HG03095 (cell line): ENCODE measurements around the gene SLC13A2.

Experiments used
- ATAC-seq: cut with Tn5 transposase; IDR thresholded peaks from one replicate; pipeline ENCODE4 v1.9.1; 2021; ENCODE audit warnings: moderate library complexity; ENCODE audit not compliant: unreplicated experiment

SLC13A2 gene

DNA sequence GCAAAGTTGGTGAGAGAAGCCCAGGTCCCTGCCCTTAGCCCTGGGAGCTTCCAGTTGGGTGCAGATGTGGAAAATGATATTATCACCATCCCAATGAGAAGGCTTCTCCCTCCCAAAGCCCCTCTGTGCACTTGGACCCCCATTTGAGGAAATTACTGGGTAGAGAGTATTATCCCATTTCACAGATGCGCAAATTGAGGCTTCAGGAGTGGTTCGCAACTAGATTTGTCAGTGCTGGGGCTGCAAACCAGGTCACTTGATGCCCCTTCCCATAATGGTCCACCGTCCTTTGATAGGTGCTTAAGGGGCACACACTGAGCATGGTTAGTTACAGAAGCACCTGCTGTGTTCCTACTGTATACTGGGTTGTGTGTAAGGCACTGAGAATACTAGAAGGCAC lies 18.4 kb downstream of the SLC13A2 start:
- no peak for ATAC-seq

DNA sequence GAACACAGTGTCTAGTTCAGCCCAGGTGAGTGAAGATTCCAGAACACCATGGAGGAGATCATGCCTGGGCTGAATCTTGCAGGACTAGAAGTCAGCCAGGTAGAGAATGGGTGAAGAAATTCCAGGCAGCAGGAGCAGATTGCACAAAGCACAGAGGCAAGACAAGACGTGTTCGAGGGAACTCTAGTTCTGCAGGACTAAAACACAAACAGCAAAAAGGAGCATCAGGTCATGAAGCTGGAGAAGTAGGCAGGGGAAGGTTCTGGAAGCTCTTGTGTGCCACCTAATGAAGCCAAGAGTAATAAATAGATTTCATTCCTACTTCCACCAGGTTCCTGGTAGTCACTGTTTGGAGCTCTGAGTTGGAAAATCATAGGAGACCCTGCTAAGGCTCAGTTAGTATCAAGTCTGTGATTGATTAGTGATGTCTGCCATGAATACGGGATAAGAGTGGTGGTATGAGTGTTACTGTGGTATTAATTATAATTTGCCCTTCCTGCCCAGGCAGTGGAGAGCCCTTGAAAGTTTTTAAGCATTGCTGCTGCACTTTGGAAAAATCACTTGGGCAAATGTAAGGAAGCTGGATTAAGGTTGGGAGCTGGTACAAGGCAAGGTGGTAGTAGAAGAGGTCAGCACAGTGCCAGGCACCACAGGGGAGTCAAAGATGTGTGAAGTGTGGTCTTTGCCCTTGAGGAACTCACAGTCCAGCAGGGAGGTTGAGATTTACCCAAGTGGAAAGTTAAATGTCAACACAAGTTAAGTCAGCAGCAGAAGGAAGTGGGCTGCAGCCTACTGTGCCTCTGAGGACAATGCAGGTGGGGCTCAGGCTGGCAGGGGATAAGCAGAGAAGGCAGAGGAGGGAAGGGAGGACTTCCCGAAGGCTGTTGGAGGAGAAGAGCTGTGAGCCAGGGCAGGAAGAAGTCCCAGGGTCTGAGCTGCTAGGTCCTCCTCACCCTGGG lies 19.2 kb downstream of the SLC13A2 start:
- no peak for ATAC-seq

DNA sequence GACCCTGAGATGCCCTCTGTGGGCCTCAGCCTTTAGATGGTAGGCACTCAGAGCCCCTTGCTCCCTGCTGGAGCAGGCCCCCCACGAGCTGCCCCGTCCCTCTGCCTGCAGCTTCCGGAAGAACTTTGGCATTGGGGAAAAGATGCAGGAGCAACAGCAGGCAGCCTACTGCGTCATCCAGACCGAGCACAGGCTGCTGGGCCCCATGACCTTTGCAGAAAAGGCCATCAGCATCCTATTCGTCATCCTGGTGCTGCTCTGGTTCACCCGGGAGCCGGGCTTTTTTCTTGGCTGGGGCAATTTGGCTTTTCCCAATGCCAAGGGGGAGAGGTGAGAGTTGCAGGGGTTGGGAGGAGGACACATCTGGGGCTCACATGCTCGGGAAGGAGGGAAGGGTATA lies 20.0 kb downstream of the SLC13A2 start:
- no peak for ATAC-seq

DNA sequence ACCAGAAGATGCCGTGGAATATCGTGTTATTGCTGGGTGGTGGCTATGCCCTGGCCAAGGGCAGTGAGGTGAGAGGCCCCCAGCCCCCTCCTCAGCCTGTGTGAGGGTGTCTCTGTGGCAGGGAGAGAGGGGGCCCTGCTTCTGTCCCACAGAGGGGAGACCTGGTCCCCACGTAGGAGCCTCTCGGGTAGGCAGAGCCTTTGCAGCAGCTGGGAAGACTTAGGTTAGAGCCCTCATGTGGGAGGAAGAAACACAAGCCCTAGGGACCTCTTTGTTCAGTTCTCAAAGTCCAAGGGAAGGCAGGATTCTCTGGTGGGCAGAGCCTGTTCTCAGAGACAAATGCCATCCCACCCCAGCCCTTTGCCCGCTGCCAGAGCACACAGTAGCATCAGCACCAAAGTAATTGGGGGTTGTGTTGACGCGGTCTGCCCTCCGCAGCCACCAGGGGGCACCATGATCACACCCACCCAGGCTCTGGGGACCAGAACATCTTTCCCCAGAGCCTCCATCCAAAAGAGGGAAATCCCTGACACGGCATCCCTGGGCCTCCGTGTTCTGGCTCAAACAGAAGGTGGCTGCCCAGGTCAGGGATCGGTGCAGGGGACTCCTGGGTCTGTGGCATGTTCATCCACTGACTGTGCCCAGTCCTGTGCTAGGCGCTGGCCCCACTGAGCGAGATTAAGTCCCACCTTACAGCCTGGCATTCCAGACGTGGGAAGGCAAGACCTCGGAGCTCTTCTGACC lies 21.2 kb downstream of the SLC13A2 start:
- no peak for ATAC-seq

DNA sequence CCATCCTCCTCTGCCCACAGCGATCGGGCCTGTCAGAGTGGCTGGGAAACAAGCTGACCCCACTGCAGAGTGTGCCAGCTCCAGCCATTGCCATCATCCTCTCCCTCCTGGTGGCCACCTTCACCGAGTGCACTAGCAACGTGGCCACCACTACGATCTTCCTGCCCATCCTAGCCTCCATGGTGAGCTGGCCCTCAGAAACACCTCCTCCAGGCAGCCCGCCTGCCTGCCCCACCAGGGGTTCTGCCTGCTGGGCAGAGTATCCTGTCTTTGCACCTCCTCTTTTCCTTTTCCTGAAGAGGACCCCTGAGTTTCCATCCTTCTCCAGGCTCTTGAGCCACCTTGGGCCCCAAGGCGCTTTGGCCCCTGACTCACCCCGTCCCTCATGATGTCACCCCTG lies 22.2 kb downstream of the SLC13A2 start:
- ATAC-seq = no peak

DNA sequence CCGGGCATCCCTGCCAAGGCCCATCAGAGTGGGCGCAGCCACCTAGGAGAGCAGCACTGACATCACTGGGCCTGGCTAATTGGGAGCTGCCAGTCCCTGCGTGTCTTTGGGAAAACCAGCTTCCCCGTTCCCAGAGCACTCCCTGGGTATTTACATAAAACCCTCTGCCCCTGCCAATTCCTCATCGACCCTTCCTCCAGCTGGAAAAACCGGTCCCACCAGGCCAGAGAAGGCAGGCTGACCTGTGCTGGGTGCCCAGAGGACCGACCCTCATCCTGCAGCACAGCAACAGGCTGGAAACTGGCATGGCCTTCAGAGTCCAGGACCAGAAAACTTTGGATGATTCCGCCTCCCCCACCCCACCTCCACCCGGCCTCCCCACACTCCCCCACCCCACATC lies 24.5 kb downstream of the SLC13A2 start:
- ATAC-seq = no peak

DNA sequence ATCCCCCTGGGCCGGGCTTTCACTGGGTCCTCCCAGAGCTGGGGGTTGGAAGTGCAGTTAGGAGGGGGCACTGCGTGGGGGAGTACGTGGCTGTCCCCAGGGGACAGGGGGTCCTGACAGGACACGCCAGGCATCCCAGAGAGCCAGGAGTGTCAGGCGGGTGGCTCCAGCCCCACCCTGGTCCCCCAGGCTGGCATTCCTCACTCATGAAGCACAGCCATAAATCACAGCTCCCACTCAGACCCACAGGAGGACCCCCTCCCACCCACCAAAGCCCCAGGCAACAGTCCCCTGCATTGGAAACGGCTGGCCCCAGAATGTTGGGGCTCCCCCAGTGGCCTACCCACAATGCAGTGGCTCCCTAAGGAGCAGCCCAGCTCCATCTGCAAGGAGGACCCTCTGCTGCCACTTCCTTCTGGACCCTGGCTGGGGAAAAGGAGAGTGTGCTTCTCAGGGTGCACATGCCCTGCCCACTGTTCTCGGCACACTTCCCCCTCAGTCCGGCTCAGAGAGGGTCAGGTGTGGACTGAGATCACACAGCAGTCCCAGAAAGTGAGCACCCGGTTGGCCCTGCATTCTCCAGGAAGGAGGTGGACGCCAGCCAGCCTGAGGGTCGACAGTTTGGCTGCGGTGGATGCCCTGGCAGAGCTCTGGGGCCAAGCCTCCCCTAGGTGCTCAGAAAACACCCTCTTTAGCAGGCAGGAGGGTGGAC lies 25.4 kb downstream of the SLC13A2 start:
- ATAC-seq = no peak

DNA sequence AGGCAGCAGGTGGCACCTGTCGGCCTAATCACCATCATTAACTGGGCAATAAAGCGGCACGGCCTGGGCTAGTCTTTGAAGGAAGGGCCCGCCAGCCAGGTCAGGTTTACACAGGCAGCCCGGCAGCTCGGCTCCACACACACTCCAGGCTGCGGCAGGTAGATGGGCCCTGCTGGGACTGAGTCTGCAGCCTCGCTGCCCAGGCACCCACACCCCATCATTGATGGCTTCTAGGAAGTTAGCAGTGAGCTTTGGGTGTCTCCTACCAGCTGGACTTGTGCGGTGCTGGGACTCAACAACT lies 25.9 kb downstream of the SLC13A2 start:
- ATAC-seq = no peak

DNA sequence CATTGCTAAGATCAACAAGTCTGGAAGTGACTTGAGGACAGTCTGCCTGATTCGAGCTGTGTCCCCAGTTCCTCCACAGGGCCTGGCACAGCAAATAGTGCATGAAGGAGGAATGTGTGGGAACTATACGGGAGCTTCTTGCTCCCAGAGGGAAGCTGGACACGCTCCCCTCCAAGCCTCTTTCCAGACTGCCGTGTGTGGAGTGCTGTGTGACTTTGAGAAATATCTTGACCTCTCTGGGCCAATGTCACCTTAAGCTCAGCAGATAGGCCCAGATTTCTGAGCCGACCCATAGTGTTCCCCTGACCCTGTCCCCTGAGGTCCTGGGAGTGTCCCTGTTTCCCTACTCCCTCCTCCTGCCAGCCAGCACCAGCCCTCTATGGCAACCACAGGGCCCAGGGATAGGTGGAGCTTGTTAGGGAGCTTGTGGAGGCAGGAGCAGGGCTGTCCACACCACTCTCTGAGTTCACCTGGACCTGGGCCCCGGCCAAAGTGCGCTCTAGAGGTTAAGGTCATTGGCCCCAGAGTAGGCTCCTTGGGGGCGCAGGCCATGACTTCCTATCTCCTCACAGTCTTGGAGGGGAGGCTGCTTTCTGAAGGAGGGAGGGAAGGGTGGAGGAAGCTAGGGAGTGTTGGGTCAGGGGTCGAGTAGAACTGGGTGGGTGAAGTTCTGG lies 26.4 kb downstream of the SLC13A2 start:
- no peak for ATAC-seq

DNA sequence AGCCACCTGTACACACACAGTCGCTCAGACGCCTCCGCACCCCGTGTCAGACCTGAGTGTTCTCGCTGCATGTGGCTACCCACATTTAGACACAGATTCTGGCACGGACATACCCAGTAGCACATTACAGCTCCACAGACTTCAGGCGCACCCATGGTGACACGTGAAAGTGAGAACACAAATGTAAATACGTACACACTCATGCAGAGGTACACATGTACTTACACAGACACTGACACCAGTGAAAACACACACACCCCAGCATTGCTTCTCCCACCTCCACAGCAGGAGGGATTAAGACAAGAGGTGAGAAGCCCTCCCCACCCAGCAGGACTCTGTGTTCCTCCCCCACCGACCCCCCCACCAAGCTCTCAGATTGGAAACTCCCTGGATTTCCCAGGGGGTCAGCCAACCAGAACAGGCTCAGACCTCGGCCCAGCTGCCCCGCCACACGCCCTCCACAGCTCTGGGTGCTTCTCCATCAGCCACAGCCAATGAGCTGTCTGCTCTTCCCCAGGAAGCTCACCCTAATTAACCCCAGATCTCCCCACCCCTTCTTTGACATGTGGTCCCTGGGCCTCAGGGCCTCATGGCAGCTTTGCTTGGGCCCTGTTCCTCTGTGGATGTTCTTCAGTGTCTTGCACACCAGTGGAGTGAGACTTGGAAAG lies 27.4 kb downstream of the SLC13A2 start:
- peak; percentile 46 for ATAC-seq

DNA sequence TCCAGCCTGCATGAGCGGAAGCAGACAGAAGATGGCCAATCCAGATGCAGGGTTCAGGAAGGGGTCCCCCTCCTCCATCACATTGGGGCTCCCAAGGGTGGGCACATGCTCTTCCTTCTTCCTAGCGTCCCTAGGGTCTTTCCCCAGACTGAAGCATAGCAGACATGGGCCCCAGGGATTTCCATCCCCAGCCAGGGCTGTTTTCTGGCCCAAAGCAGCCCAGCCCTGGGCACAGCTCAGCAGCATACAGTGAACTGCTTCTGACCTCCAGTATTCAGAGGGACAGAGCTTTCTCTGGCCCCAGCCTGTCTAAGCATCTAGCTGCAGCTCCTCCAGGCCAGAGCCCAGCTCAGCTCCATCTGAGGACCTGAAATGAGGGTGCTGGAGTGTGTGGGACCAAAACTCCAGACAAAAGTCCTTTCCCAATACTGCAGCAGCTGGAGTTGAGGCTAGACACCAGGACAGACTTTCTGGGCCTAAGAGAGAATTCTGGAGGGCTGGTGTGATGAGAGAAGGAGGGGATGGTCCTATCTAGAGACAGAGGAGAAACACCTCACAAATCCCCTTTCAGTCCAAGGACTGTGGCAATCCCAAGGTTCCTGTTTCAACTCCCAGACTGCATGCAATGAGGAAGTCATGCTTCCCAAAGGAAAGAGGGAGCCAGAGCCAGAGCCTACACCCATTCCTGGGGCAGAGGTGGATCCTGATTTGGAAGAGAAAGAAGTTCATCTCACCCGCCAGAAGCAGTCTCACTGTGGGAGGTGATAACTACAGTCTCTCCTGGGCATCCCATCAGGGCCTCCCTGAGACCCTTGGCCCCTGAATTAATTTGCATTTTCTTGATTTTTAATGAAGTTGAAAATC lies 28.2 kb downstream of the SLC13A2 start:
- no peak for ATAC-seq

DNA sequence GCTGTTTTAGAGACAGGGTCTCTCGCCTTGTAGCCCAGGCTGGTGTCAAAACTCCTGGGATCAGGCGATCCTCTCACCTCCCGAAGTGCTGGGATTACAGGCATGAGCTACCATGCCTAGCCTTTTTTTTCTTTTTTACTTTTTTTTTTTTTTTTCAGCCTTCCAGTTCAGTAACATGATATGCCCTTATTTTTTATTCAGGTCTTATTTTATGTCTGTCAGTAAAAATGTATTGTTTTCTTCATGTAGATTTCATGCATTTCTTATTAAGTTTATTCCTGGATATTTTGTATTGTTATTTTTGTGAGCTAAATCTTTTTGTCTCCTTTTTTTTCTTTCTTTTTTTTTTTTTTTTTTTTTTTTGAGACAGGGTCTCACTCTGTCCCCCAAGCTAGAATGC lies 30.0 kb downstream of the SLC13A2 start:
- ATAC-seq = no peak

DNA sequence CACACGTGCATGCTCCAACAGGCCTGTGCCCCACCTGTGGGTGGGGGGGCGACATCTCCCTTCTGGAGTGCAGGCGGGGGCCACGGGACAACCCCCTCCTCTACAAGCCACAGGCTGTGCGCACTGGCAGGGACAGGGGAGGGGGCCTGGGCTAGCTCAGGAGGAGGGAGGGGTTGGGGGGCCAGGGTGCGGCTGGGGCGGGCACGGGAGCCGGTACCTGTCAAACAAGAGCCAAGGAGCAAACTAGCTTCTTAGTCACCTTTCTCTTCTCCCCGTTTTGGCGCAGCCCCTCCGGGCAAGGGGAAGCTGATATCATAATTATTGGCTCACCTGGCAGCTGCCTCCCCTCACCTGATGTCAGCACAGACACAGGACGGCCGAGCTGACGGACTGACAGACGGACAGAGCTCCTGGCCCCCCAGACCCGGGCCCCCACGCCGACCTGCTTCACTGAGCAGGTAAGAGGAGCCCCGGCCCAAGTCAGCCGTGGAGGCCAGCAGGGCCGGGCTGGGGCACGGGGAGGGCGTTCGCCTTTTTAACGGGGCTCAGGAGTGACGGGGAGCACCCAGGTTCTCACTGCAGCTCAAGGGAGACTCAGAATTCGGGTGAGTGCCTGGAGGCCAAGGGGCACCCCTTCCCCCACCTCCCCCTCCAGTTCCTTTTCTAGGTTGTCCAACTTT lies 32.7 kb downstream of the SLC13A2 start, which contains the start of gene FOXN1:
Gene FOXN1, plus strand, starts transcription at position 363 of the 680 bp plus-strand sequence. CDS start 17,622 bp downstream, outside the sequence.
- no peak for ATAC-seq

DNA sequence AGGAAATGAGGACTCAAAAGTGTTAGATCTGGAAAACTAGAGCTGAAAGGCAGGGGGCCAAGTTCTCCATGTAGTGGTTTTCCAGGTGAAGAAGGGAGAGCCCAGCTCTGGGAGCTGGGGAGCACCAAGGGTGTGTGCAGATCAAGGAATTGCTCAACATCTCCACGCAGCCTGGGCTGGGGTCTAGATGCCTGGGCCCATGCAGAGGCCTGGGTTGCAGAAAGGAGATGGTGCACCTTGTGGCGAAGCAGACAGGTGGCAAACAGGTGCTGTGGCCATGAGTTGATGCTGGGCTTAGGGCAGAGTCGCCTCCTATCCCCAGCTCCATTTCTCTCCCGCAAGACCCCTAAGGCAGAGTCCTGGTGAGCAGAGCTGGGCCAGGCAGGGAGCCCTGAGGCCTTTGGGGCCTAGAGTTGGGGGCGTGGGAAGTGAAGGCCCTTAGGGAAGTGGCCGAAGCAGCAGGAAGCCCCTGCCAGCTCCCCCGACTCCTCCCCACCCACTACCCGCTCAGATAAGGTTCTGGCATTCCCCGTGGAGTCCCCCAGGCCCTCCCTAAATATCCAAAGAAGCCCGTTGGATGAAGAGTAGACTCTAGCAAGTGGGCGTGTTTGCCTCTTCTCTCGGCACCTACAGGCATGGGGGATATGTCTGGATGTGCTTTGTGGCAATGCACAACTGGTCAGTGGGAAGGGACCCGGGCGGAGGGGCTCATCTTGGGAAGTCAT lies 33.5 kb downstream of the SLC13A2 start:
- no peak for ATAC-seq

DNA sequence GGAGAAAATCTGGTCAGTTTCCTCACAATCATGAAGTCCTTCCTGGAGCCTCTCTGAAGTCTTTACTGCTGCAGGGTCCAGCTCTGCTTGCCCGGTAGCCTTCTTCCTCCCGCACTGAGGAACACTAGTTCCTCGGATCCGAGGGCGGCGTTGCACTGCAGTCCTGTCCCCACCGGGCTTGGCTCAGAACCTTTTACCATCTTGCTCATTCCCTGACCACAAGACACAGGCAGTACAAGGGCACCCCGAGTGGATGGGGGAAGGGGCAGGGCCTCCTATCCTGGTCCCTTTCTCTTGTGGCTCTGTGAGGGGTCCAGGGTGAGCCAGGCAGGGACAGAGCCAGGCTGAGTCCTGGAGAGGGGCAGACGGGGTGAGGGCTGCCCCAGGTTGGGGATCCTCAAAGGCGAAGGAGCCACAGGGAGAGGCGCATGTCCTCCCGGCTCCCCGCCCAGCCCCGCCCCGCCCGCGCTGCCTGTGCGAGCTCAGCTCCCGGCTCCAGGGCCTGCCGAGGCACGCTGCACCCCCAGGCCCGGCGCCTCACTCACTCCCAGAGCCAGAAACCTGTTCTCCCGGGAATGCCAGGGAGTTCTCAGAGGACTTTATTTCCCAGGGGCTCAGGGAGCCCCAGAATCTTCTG lies 34.2 kb downstream of the SLC13A2 start:
- ATAC-seq = no peak

DNA sequence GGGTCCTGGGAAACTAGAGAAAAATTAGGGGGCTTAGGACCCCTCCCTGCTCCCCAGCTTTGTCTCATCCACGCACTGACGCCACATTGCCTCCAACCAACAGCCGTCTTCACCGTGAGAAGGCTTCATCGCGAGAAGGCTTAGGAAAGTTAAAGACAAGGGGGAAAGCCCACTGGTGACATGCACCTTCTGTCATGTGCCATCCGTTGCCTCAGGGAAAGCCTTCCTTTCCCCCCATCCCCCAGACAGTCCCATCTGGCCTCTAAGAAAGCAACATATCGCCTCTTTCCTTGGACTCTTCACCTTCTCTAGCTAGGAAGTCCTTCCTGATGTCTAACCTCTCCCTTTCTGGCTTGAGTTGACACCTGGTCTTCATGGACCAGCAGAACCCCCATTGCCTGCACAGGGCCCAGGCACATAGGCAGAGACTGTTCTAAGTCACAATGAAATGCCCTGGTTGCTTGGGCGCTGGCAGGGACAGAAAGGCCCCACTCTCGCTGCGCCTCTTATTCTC lies 34.8 kb downstream of the SLC13A2 start:
- ATAC-seq = no peak

DNA sequence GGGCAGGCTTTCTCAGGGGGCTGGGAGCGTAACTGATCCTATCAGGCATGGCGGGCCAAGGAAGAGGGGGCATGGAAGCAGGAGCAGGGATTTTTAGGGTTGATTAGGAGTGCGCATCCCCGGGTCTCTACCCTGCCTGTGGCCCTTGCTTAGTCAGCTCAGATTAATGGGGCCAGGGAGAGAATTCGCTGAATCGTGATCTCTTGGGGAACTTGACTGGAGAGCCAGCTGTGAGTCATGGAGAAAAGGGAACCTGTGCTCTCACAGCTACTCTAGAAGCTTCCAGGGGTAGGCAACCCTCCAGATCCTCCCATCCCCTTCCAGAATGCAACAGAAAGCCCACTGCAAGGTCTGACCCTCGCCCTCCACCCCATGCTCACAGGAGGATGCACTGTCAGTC lies 36.3 kb downstream of the SLC13A2 start:
- ATAC-seq = no peak
